Measurements from ENCODE around the gene SLC41A2.
"Not testable (repeated sequence)": the region's sequence is repeated elsewhere in the genome, so short reads cannot be mapped to it uniquely, and the experiment has no call there.

Gene SLC41A2

DNA sequence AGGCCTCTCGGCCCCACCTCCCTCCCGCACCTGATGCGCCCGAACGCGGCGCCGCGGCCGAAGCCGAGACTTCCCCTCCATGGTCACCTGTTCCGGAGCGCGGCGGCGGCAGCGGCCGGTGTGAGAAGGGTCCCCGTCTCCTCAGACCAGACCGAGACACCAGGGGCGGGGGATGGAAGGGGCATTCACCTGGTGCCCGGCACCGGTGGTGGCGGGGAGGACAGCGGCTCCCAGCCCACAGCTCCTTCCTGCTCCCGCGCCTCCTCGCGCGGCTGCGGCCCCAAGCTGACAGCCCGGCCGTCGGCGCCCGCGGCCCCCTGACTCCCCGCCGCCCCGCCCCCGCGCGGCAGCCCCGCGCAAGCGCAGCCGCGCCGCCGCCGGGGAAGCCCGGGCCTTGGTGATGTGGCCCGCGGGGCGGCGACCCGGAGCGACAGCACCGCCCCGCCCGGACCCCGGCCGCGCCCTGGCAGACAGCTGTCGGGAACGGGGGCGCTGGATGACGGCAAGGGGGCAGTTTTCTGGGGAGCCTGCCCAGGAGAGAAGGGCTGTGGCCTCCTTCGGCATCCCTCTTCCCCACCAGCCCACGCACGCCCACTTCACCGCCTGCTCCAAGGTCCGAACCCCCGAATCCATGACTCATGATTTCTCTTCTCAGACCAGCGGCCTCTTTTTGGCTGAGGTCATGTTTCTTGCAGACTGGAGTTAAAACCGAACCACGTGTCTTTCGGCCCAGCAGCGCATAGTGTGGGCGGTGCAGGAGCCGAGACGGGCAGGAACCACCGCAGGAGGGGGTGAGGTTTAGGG, at the start of gene SLC41A2:
TSS of gene SLC41A2 (minus strand) at position 290 of the 804 bp plus-strand sequence. CDS start 29,763 bp downstream, outside the sequence.
- H3K27me3 Mint-ChIP-seq: peaks cover under 1% of the 10 kb centered on the region
- peak within 1 kb of the TSS; percentile 95 for H3K27ac Mint-ChIP-seq
- no peaks in the 10 kb centered on the region for H3K9me3 Mint-ChIP-seq (ENCODE audit: low read depth)
- no peaks in the 10 kb centered on the region for H3K36me3 Mint-ChIP-seq
- H3K4me1 Mint-ChIP-seq (ENCODE audit: low read depth): peaks cover 29% of the 10 kb centered on the region
- peak within 1 kb of the TSS; percentile 94 for H3K4me3 Mint-ChIP-seq

DNA sequence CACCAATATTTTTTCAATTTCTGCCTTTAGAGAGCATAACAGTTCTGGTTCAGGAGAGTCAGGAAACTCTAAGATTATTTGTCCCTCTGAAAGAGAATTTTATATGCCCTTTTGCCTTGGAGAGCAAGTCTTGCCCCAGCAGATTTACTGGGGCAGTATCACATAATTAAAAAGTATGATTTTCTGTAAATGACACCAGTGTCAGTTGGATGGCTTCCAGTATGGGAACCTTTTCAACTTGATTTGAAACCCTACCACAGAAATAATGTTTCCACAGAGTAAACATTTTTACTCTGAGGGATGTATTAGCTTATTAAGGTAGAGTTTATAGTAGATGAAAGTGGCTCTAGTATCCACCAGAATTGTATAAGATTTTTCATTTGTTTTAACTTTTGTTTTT, 43.4 kb upstream of the SLC41A2 start:
- H3K36me3 Mint-ChIP-seq: peaks cover 66% of the 10 kb centered on the region

GRCh38 chr12:104999347-104999685, 41.2 kb upstream of the SLC41A2 start:
- Mint-ChIP-seq H3K36me3 (peaks cover 66% of the 10 kb centered on the region), H3K27me3 (no peaks in the 10 kb centered on the region), H3K4me3 (no peak overlapping the region), H3K27ac (no peak overlapping the region), H3K9me3 (ENCODE audit: low read depth) (peaks cover 13% of the 10 kb centered on the region), H3K4me1 (ENCODE audit: low read depth) (peaks cover 14% of the 10 kb centered on the region)

More for the DNA sequence above, 43.4 kb upstream of the SLC41A2 start:
- Mint-ChIP-seq H3K4me1 (ENCODE audit: low read depth) (peaks cover 14% of the 10 kb centered on the region), H3K27ac (no peak overlapping the region), H3K4me3 (no peak overlapping the region), H3K9me3 (ENCODE audit: low read depth) (peaks cover 13% of the 10 kb centered on the region), H3K27me3 (no peaks in the 10 kb centered on the region)

DNA sequence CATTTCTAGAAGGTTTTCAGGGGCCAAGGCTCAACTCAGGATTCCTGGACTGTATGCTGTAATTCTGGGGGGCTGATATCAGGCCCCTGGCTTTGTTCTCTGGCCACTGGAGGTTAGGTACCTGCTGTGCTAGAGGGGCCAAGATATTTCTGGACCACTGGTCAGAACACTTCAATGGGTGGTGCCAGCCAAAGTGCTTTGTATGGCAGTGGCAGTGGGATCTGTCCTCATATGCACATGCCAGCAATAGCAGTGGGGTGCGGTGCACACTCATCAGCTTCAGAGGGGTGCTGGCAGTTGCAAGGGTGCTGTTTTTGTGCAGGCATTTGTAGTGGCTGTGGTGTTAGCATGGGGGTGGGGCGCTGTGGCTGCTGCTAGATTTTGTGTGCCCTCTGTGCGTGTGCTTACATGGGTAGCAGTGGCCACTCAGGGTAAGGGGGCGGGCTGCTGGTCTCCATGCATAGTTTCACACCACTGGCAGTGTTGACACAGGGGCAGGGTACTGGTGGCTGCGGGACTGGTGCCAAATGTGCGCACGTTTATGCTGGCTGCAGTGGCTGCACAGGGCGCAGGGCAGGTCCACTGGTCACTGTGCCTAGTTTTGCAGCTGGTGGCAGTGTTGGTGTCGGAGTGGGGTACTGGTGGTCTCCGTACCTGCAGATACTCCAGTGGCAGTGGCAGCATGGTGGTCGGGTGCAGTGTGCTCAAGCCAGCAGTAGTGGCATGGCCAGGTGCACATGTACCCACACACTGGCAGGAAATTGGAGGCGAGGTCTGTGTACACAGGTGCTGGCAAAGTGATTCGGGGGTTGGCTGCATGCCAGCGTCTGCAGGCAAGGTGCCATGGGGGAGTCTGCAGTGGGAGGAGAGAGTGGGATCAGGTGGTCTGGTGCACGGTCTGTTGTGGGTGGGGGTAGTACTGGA, 40.6 kb upstream of the SLC41A2 start:
- no peaks in the 10 kb centered on the region for H3K27me3 Mint-ChIP-seq
- H3K27ac Mint-ChIP-seq: no peak overlapping the region
- peaks cover 65% of the 10 kb centered on the region for H3K36me3 Mint-ChIP-seq
- peaks cover 13% of the 10 kb centered on the region for H3K9me3 Mint-ChIP-seq (ENCODE audit: low read depth)
- H3K4me1 Mint-ChIP-seq (ENCODE audit: low read depth): peaks cover 14% of the 10 kb centered on the region
- H3K4me3 Mint-ChIP-seq: no peak overlapping the region

DNA sequence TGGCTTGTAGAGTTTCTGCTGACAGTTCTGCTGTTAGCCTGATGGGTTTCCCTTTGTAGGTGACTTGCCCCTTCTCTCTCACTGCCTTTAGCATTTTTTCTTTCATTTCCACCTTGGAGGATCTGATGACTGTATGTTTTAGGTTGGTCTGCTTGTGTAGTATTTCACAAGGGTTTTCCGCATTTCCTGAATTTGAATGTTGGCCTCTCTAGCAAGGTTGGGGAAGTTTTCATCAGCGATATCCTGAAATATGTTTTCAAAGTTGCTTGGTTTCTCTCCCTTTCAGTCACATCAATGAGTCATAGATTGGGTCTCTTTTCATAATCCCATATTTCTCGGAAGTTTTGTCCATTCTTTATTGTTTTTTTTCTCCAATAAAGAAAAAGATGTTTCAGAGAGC, 39.5 kb upstream of the SLC41A2 start:
- H3K4me1 Mint-ChIP-seq (ENCODE audit: low read depth): peaks cover 14% of the 10 kb centered on the region
- no peak overlapping the region for H3K27ac Mint-ChIP-seq
- H3K4me3 Mint-ChIP-seq: no peak overlapping the region
- no peaks in the 10 kb centered on the region for H3K27me3 Mint-ChIP-seq
- peaks cover 62% of the 10 kb centered on the region for H3K36me3 Mint-ChIP-seq
- H3K9me3 Mint-ChIP-seq (ENCODE audit: low read depth): peaks cover 13% of the 10 kb centered on the region

DNA sequence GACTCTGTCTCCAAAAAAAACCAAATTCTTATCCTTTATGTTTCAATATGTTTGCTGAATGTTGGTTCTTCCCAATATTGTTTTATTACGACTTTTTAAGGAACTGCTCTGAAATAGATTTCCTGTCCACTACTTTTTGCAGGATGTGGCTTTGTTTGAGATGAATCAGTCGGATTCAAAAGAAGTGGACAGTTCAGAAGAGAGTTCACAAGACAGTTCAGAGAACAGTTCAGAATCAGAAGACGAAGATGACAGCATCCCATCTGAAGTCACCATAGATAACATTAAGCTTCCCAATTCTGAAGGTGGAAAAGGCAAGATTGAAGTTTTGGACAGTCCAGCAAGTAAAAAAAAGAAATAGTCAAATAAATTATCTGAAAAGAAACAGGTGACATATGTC, 36.2 kb upstream of the SLC41A2 start:
- Mint-ChIP-seq H3K27me3 (no peaks in the 10 kb centered on the region), H3K9me3 (ENCODE audit: low read depth) (no peaks in the 10 kb centered on the region), H3K27ac (no peak overlapping the region), H3K4me1 (ENCODE audit: low read depth) (peaks cover 19% of the 10 kb centered on the region), H3K36me3 (peaks cover 50% of the 10 kb centered on the region), H3K4me3 (no peak overlapping the region)

DNA sequence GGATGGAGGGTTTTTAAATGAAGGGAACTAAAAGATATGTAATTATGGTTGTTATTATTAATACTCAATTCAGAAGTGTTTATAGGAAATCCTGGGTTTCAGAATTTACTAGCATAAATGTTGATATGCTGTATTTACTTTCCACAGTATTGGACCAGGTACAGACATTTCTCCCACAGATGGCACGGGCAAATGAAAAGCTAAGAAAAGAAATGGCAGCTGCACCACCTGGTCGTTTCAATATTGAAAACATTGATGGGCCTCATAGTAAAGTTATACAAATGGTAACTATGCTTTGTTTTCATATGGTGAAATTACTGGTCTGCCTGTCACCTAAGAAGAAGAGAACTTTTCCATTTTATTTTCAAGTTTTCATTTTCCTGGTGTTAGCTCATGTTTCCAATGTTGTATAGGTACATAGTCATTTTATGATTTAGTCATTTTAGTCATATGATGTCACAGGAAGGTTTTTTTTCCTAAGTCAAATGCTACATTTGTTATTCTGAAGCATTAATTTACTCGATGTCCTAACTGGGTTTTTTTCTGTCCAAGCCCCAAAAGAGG, 33.6 kb upstream of the SLC41A2 start:
- Mint-ChIP-seq H3K4me3 (no peak overlapping the region), H3K27ac (no peak overlapping the region), H3K27me3 (no peaks in the 10 kb centered on the region), H3K9me3 (ENCODE audit: low read depth) (no peaks in the 10 kb centered on the region), H3K4me1 (ENCODE audit: low read depth) (peaks cover 32% of the 10 kb centered on the region), H3K36me3 (peaks cover 40% of the 10 kb centered on the region)

DNA sequence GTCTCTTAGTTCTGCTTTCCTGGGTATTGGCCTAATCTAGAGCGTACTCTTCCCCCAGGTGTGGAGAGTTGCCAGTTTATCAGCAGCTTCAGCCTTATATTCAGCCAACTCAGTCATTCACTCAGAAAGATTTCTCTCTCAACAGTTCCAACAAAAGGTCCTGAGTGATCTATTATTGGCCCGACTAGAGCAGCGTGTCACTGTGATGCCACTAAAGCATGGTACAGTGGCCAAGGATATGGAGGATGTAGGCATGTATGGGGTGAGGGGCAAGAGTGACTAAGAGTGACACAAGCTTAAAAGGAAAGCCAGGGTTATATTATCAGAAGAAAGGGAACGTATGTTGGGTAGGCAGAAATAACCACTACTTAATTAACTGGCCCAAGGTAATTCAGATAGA, 32.9 kb upstream of the SLC41A2 start:
- no peak overlapping the region for H3K27ac Mint-ChIP-seq
- H3K9me3 Mint-ChIP-seq (ENCODE audit: low read depth): no peaks in the 10 kb centered on the region
- peaks cover 37% of the 10 kb centered on the region for H3K36me3 Mint-ChIP-seq
- H3K27me3 Mint-ChIP-seq: no peaks in the 10 kb centered on the region
- peaks cover 33% of the 10 kb centered on the region for H3K4me1 Mint-ChIP-seq (ENCODE audit: low read depth)
- H3K4me3 Mint-ChIP-seq: no peak overlapping the region

- Mint-ChIP-seq H3K36me3 (peaks cover 18% of the 10 kb centered on the region), H3K4me1 (ENCODE audit: low read depth) (peaks cover 38% of the 10 kb centered on the region), H3K27me3 (no peaks in the 10 kb centered on the region), H3K9me3 (ENCODE audit: low read depth) (no peaks in the 10 kb centered on the region), H3K27ac (peak within 1 kb of the TSS; percentile 75), H3K4me3 (peak within 1 kb of the TSS; percentile 93)
Measured at GRCh38 chr12:104986022-104986941, 28.2 kb upstream of the SLC41A2 start, which contains the start of gene NOPCHAP1. TSS of gene NOPCHAP1 (plus strand) at chr12:104986316. CDS start at chr12:104986353, 37 bp downstream.

GRCh38 chr12:104985206-104985605, 27.1 kb upstream of the SLC41A2 start:
- Mint-ChIP-seq H3K27ac (no peak overlapping the region), H3K27me3 (no peaks in the 10 kb centered on the region), H3K9me3 (ENCODE audit: low read depth) (no peaks in the 10 kb centered on the region), H3K36me3 (peaks cover 12% of the 10 kb centered on the region), H3K4me1 (ENCODE audit: low read depth) (peaks cover 36% of the 10 kb centered on the region), H3K4me3 (peak overlapping the region; percentile 85)

- H3K4me3 Mint-ChIP-seq; H3K9me3 Mint-ChIP-seq (ENCODE audit: low read depth); H3K36me3 Mint-ChIP-seq; H3K27me3 Mint-ChIP-seq; H3K4me1 Mint-ChIP-seq (ENCODE audit: low read depth); H3K27ac Mint-ChIP-seq: not testable (repeated sequence)
Measured at GRCh38 chr12:104977688-104978087, 19.6 kb upstream of the SLC41A2 start.

DNA sequence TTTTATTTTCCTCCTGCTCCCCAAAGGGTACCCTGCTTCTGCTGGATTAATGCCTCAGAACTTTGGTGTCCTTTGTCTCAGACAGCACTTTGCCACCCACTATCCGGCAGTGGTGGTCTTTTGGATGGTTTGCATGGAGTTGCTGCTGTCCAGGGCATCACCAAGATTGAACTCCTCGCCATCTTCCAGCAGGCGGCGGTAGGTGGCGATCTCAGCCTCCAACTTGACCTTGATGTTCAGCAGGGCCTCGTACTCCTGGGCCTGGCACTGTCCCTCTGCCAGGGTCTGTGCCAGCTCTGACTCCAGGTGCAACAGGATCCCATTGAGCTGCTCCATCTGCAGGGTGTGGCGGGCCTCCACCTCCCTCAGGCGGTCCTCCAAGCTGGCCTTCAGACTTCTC, 18.6 kb upstream of the SLC41A2 start:
- Mint-ChIP-seq H3K36me3 (peaks cover 2% of the 10 kb centered on the region), H3K27ac (no peak overlapping the region), H3K4me1 (ENCODE audit: low read depth) (no peaks in the 10 kb centered on the region), H3K4me3 (no peak overlapping the region), H3K27me3 (no peaks in the 10 kb centered on the region), H3K9me3 (ENCODE audit: low read depth) (no peaks in the 10 kb centered on the region)

- H3K9me3 Mint-ChIP-seq (ENCODE audit: low read depth): no peaks in the 10 kb centered on the region
- H3K4me3 Mint-ChIP-seq: no peak overlapping the region
- H3K36me3 Mint-ChIP-seq: peaks cover 2% of the 10 kb centered on the region
- H3K4me1 Mint-ChIP-seq (ENCODE audit: low read depth): no peaks in the 10 kb centered on the region
- H3K27ac Mint-ChIP-seq: no peak overlapping the region
- H3K27me3 Mint-ChIP-seq: no peaks in the 10 kb centered on the region
Measured at GRCh38 chr12:104975587-104976343, 17.7 kb upstream of the SLC41A2 start.

All from activated naive CD8-positive, alpha-beta T cell (primary cell).